GM18909 (cell line): ENCODE results near the gene CALR3.
A peak's percentile ranks its signal among the peaks of the same experiment; 100 is the strongest.
"Not testable (repeated sequence)": the region's sequence is repeated elsewhere in the genome, so short reads cannot be mapped to it uniquely, and the experiment has no call there.

Source experiments
- ATAC-seq: cut with Tn5 transposase; IDR thresholded peaks from one replicate; pipeline ENCODE4 v1.9.1; 2021; ENCODE audit warnings: mild to moderate bottlenecking; ENCODE audit not compliant: unreplicated experiment, poor library complexity

Gene CALR3

DNA sequence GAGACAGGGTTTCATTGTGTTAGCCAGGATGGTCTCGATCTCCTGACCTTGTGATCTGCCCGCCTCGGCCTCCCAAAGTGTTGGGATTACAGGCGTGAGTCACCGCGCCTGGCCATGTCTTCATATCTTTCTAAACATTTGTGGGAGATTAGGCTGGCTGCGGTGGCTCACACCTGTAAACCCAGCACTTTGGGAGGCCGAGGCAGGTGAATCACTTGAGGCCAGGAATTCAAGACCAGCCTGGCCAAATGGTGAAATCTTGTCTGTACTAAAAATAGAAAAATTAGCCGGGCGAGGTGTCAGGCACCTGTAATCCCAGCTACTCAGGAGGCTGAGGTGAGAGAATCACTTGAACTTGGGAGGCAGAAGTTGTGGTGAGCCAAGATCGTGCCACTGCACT lies 10.2 kb upstream of the CALR3 start:
- ATAC-seq, result not testable (repeated sequence)

DNA sequence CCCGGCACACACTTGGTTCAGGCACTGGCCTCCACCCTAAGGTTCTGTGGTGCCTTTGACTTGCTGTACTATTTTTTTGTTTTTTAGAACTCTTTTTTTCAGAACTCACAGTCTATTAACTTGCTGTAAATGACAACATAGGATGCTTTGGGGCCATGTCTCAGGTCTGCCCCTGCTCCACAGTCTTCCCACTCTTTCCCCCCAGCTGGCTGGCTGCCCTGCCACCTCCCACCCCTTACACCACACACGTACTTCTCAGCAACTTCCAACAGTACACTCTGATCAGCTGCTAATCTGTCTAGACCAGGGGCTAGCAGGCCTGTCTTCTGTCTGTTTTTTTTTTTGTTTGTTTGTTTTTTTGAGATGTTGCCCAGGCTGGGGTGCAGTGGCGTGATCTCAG lies 8.3 kb upstream of the CALR3 start:
- ATAC-seq, result no peak

DNA sequence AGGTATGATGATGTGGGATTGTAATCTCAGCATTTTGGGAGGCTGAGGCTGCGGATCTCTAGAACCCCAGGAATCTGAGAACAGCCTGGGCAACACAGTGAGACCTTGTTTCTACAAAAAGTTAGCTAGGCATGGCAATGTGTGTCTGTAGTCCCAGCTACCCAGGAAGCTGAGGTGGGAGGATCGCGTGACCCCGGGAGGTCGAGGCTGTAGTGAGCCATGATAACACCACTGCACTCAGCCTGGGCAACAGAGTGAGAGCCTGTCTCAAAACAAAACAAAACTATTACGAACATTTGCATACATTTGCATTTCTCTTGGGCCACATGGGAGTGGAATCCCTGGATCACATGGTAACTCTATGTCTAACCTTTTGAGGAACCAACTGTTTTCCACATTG lies 1.9 kb upstream of the CALR3 start:
- ATAC-seq, result no peak

DNA sequence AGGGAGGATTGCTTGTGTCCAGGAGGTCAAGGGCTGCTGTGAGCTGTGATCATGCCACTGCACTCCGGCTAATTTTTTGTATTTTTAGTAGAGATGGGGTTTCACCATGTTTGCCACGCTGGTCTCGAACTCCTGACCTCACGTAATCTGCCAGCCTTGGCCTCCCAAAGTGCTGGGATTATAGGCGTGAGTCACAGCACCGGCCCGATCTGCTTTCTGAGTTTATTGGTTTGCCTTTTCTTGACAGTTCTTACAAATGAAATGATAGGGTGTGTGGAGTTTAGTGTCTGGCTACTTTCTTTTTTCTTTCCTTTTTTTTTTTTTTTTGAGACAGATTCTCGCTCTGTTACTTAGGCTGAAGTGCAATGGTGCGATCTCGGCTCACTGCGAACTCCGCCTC lies 1.1 kb upstream of the CALR3 start:
- ATAC-seq, result no peak

DNA sequence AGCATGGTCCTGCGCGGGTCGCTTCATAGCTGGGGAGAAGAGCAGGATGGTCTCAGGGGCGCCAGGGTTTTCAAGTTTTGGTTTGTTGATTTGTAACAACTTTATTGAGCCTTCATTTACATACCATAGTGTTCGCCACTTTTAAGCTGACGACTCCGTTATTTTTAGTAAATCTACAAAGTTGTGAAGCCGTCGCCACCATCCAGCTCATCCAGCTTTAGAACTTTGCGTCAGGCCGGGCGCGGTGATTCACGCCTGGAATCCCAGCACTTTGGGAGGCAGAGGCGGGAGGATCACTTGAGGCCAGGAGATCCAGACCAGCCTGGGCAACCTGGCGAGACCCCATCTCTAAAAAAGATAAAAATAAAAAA lies 631 bp upstream of the CALR3 start:
- ATAC-seq, result no peak

DNA sequence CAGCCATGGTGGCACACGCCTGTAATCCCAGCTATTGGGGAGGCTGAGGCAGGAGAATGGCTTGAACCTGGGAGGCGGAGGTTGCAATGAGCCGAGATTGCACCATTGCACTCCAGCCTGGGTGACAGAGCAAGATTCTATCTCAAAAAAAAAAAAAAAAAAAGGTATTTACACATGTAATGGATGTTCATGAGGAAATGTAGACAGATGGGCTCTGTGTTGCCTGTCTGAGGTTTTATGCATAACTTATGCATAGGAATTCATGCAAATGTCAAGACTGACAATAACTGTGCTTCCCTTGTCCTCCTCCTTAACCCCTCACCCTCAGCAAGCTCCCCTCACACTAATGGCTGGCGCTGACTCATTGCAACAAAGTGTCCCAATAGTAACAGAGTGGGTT lies 9.5 kb downstream of the CALR3 start:
- ATAC-seq, result not testable (repeated sequence)

DNA sequence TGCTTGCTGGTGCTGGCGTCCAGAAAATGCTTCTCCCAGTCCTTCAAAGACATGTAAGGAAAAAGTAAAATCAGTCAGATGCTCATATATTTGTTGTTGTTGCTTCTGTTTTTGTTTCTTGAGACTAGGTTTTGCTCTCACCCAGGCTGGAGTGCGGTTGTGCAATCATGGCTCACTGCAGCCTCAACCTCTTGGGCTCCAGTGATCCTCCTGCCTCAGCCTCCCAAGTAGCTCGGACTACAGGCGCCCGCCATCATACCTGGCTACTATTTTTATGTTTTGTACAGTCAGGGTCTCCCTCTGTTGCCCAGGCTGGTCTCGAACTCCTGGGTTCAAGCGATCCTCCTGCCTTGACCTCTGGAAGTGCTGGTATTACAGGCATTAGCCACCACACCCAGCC lies 13.2 kb downstream of the CALR3 start:
- no peak for ATAC-seq

DNA sequence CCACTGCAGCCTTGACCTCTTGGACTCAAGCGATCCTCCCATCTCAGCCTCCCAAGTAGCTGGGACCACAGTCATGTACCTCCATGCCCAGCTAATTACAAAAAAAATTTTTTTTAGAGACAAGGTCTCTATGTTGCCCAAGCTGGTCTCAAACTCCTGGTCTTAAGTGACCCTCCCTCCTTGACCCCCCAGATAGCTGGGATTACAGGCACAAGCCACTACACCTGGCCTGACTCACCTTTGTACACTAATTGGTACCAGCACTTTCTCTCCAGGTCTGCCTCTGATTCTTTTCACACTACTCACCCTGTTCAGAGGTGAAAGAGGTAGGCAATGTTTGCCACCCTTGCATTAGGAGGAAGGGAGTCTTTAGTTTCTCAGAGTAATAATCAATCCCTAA lies 18.7 kb downstream of the CALR3 start:
- ATAC-seq, result no peak

DNA sequence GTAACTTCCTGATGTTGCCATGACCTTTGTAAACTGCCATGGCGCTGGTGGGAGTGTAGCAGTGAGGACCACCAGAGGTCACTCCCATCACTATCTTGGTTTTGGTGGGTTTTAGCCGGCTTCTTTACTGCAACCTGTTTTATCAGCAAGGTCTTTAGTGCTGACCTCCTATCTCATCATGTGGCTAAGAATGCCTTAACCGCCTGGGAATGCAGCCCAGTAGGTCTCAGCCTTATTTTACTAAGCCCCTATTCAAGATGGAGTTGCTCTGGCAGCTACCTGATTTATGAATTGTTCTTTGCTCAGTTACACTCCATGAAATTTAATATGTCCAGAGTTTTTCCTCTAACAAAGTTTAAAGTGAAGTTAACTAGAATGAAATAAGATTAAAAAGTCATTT lies 19.6 kb downstream of the CALR3 start:
- ATAC-seq, result no peak

DNA sequence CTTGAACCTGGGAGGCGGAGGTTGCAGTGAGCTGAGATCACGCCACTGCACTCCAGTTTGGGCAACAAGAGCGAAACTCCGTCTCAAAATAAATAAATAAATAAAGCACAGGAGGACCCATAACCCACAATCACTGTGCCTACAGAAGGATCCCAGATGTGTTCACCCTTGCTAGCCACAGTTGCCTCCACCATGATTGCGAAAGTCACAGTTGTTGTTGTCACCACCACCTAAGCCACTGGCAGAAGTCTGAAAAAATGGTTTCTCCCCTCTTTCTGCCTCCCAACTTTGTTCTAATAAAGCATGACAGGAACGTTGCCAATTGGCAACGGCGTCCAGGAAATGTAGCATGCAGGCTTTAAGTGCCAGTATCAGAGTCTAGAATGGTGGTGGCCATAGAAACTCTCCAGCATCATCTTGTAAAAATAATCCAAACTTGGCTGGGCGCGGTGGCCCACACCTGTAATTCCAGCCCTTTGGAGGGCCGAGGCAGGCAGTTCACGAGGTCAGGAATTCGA lies 22.0 kb downstream of the CALR3 start:
- ATAC-seq, result no peak

DNA sequence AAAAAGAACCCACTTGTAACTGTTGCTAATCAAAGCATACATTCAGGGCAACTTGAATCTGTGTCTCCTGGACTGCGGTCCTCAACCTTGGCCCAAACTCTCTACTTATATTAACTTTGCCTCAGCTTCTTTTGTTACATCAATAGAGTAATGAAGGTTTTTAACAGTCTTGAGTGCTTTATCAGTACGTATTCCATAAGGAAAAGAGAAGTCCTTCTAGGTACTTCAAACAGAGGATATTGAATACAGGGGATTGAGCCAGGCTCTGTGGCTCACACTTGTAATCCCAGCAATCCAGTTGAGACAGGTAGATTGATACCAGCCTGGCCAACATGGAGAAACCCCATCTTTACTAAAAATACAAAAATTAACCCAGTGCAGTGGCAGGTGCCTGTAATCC lies 23.0 kb downstream of the CALR3 start:
- no peak for ATAC-seq

DNA sequence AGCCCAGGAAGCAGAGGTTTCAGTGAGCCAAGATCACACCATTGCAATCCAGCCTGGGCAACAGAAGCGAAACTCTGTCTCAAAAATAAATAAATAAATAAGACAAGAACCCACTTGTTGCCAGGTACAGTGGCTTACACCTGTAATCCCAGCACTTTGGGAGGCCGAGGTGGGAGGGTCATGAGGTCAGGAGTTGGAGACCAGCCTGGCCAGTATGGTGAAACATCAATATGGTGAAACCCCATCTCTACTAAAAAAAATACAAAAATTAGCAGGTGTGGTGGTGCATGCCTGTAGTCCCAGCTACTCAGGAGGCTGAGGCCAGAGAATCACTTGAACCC lies 23.4 kb downstream of the CALR3 start:
- not testable (repeated sequence) for ATAC-seq

DNA sequence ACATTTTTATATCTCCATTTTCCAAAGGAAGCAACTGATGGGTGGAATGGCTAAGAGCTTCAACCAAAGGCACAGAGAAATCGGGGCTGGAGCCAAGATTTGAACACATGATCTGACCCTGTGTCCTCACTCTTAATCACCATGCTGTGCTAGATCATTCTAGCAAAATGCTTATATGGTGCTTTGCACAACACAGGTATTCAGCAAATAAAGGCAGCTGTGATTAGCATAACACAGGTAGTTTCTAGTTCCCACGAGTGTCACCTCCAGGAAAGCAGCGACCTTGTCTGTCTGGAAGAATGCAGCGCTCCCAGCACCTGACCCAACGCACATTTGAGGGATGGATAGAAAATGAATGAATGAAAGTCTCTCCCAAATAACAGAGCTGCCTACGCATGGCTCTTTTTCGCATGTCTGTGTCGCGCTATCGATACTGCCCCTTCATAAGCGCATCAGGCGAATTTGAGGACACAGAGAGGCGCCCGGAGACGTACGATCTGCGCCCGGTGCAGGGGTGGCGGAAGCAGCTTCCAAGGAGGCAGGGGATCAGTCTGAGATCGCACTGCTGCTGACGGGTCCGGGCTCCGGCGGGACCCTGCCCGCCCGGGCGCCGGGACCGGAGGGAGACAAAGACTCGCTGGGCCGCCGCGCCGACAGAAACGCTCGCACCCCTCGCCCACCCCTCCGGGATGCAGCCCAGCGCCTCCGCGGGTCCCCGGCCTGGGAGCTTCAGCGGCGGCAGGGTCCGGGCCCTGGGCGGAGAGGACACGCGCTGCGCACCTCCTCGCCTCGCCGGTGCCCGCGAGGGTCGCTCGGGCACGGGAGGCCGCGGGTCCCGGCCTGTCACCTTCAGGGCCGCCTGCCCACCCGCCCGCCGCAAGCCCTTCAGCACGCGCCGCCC lies 24.8 kb downstream of the CALR3 start:
- peak; percentile 17 for ATAC-seq

DNA sequence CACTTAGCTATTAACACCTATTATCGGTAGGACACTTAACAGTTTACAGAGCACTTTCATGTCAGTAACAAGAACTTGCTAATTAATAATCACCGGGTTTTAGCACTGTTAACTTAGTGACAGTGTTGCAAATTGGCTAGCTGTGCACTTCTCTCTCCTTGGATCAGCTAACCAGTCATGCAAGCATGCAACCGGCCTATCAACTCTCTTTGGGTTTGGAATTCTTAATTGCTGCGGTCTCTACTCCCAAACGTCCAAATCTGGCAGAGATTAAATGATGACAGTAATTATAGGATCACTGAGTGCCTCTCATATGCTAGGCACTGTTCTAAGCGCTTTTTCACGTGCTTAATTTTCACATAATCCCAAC lies 25.4 kb downstream of the CALR3 start:
- no peak for ATAC-seq

DNA sequence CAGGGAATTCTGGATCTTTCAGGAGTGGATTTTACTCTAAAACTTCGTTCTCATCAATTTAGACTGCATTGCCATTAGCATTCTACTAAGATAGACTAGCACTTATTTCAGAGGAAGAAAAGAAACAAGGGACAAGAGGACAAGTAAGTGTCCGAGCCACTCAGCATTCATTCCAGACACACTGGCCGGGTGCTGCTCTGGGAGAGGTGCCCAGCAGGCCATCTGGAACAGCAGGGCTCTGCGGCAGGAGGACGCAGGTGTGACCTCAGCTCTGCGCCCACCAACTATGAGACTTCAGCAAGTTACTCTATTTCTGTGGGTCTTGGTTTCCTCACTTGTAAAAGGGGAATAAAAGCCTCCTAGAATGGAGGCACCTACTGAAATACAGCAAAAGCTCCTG lies 28.4 kb downstream of the CALR3 start:
- no peak for ATAC-seq

DNA sequence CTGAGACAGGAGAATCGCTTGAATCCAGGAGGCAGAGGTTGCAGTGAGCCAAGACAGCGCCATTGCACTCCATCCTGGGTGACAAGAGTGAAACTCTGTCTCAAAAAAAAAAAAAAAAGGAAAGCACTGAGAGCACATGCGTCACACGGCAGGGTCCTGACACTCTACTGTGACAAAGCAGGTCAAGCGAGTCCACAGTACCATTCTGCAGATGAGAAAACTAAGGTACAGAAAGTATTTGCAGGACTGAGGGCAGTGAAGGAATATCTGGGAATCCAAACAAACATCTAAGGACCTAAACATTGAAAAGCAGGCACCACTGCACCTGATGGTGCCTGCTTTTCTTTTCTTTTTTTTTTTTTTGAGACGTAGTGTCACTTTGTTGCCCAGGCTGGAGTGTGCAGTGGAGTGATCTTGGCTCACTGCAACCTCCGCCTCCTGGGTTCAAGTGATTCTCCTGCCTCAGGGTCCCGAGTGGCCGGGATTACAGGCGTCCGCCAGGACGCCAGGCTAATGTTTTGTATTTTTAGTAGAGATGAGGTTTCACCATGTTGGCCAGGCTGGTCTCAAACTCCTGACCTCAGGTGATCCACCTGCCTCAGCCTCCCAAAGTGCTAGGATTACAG lies 29.1 kb downstream of the CALR3 start:
- not testable (repeated sequence) for ATAC-seq

DNA sequence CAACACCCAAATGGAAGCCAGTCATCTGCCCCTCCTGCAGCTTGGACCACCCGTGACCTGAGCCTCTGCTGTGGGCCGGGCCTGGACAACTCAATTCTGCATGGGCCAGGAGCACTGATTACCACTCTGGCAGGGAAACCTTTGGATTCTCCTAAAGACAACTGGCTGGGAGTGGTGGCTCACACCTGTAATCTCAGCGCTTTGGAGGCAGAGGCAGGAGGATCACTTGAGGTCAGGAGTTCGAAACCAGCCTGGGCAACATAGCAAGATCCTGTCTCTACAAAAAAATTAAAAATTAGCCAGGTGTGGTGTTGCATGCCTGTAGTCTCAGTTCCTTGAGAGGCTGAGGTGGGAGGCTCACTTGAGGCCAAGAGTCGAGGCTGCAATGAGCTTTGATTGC lies 30.7 kb downstream of the CALR3 start:
- ATAC-seq, result no peak

DNA sequence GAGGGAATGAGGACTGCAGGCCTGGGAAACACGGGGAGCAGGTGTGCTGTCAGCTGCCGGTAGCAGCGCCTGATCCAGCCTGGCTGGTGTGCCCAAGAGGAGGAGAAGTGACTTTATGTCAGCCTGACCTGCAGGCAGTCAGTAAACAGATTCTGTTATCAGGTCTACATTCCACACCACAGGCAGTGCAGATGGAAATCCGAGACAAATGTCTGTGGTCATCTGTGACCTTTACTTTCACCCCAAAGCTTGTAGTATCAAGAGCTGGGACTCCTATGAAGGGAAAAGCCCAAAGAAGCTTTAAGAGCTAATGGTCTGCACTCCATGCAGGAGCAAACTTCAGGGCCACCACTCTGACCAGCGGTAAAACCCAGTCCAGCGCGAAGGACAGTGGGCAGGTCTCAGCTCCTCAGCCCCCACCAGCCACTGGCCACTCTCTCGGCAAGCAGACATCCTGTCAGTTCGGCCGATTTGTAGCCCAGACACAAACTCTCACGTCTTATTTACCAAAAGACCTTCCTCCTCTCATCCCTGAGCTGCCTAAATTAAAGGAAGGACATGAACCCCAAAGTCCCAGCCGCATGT lies 31.9 kb downstream of the CALR3 start:
- ATAC-seq, result no peak

DNA sequence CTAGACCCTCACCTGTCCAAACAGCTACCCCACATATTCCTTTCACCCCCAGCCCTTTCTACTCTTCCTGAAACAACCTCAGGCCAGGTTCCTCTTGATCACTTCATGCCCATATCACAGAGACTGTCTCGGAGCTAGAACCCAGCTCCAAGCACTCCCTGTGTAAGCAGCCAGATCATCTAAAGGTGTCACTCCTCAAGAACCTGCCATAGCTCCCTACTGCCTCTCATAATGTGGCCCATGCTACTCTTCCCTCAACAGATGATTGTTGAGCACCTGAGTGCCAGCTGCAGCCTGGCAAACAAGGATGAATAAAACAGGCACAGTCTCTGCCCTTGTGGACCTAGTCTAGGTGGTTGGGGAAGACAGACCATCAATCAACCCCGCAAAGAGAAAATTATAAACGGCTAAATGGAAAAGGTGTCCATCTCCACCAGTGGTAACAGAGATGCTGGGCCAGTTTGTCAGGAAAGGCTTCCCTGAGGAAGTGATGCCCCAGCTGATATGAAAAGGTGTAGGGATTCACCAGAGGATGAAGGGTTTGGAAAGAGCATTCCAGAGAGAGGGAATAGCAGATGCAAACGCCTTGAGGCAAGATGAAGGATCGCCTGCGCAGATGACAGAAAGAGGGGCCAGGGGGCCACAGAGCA lies 32.5 kb downstream of the CALR3 start:
- no peak for ATAC-seq

DNA sequence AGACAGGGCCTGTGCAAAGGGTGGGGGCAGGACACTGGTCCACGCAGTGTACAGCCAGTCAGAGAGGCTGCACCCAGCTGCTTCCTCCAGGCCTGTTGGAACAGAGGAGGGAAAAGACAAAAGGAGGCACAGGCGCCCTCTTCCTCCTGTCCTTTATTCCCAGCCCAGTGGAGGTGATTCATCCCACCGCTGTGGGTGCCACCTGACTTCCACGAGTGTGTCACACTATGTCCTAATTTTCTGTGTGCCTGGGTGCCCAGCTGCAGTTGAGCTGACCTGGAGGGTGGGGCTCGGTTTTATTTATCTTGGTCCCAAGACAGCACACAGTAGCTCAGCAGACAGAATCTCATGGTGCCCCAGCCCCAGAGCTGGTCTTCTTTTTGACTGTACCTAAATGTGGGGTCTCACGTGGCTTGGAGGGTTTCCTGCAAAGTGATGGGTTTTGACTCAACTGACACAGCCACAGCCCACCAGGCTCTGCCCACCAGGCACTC lies 33.2 kb downstream of the CALR3 start:
- ATAC-seq, result no peak

DNA sequence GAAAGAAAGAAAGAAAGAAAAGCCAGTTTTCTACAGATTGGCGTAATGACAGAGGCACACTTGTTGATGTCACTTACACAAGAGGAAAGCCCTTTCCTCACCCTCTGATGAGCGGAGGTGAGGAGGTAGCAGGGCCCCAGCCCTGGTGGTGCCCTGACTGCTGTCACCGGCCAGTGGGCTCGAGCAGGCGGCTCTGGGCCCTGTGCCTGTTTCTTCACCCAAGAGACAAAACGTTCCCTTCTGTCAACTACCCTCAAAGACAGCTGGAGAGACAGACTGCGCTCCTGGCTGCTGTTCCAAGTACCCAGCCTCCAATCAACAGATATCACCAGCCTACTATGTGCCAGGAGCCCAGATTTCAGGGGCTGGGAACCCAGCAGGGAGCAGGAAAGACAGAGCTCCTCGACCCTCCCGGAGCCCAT lies 34.3 kb downstream of the CALR3 start:
- ATAC-seq, result no peak
